Measurements from ENCODE around the gene PHACTR1. TPM values are rescaled to one million over a fixed set of nuclear protein-coding genes. Genes with fewer than 3 reads are reported as not detected.

PHACTR1 gene
- total and polyA plus RNA-seq, 4 donors: 18.1 to 49.0 (median 39.5) TPM

- Histone ChIP-seq H3K36me3 (ENCODE audit: control insufficient read depth, insufficient read depth, low read length) (no peaks in the 10 kb centered on the region), H3K4me1 (ENCODE audit: control insufficient read depth, insufficient read depth, low read length) (no peaks in the 10 kb centered on the region), H3K27me3 (ENCODE audit: control insufficient read depth, insufficient read depth, low read length) (no peaks in the 10 kb centered on the region), H3K9me3 (ENCODE audit: control insufficient read depth, insufficient read depth, low read length) (no peaks in the 10 kb centered on the region), H3K4me3 (ENCODE audit: low read depth, low read length) (no peak overlapping the region), H3K27ac (ENCODE audit: low read depth, low read length) (no peak overlapping the region)
- 100% methylated on average over 2 of the region's 4 CpGs for WGBS (ENCODE audit: insufficient coverage)
- DNase-seq (ENCODE audit: low read depth in 4 of 6, low spot score in 6 of 6): no peak
Measured at GRCh38 chr6:12806136-12806535, 89.6 kb downstream of the PHACTR1 start.

- DNase-seq (ENCODE audit: low read depth in 4 of 6, low spot score in 6 of 6): peak in 2 of 6 donors; percentile 10 to 29
- Histone ChIP-seq H3K36me3 (ENCODE audit: control insufficient read depth, insufficient read depth, low read length) (no peaks in the 10 kb centered on the region), H3K27ac (ENCODE audit: low read depth, low read length) (no peak overlapping the region), H3K4me3 (ENCODE audit: low read depth, low read length) (no peak overlapping the region), H3K27me3 (ENCODE audit: control insufficient read depth, insufficient read depth, low read length) (no peaks in the 10 kb centered on the region), H3K4me1 (ENCODE audit: control insufficient read depth, insufficient read depth, low read length) (no peaks in the 10 kb centered on the region), H3K9me3 (ENCODE audit: control insufficient read depth, insufficient read depth, low read length) (no peaks in the 10 kb centered on the region)
- no CpG with 5 or more reads among the region's 1 CpG for WGBS (ENCODE audit: insufficient coverage)
Measured at GRCh38 chr6:12806796-12807195, 90.2 kb downstream of the PHACTR1 start.

DNA sequence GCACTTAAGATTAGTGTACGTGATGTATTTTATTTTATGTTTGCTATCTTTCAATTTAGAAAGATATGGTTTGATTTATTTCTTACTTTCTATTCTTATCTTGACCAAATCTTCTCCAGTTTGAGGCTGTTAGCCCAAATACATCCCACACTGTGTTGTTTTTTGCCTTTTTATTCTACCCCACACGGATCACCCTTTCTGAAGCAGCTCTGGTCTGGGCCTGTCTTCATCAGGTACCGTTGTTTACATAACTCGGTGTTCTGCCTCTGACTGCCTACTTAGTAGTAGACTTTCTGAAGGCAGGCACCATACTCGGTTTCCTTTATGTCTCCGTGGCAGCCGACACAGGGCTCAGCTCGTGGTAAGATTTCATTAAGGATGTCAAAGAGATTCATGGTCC lies 95.0 kb downstream of the PHACTR1 start:
- Histone ChIP-seq H3K36me3 (ENCODE audit: control insufficient read depth, insufficient read depth, low read length) (no peaks in the 10 kb centered on the region), H3K4me3 (ENCODE audit: low read depth, low read length) (no peak overlapping the region), H3K9me3 (ENCODE audit: control insufficient read depth, insufficient read depth, low read length) (no peaks in the 10 kb centered on the region), H3K27me3 (ENCODE audit: control insufficient read depth, insufficient read depth, low read length) (no peaks in the 10 kb centered on the region), H3K27ac (ENCODE audit: low read depth, low read length) (no peak overlapping the region), H3K4me1 (ENCODE audit: control insufficient read depth, insufficient read depth, low read length) (no peaks in the 10 kb centered on the region)
- WGBS (ENCODE audit: insufficient coverage): 59% methylated on average over 6 of the region's 8 CpGs
- no peak for DNase-seq (ENCODE audit: low read depth in 4 of 6, low spot score in 6 of 6)

DNA sequence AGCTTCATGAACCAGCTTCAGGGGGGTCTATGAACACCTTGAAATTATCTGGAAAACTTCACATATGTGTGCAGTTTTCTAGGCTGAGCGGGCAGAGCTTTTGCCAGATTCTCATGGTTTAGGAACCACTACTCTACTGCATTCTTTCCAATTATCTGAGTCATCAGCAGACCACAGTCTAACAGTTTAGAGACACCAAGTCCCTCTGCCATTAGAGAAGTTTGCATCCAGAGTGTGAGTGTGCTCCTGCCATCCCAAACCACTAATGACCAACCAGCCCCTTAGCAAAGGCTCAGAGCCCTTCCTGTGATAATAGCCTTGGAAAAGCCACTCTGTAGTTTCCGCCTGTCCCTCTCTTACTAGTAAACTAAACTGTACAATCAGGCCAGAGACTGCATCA lies 96.8 kb downstream of the PHACTR1 start:
- no peaks in the 10 kb centered on the region for H3K36me3 ChIP-seq (ENCODE audit: control insufficient read depth, insufficient read depth, low read length)
- DNase-seq (ENCODE audit: low read depth in 4 of 6, low spot score in 6 of 6): no peak
- no peaks in the 10 kb centered on the region for H3K4me1 ChIP-seq (ENCODE audit: control insufficient read depth, insufficient read depth, low read length)
- 100% methylated on average over 1 of the region's 2 CpGs for WGBS (ENCODE audit: insufficient coverage)
- H3K9me3 ChIP-seq (ENCODE audit: control insufficient read depth, insufficient read depth, low read length): no peaks in the 10 kb centered on the region
- H3K27me3 ChIP-seq (ENCODE audit: control insufficient read depth, insufficient read depth, low read length): no peaks in the 10 kb centered on the region
- H3K4me3 ChIP-seq (ENCODE audit: low read depth, low read length): no peak overlapping the region
- no peak overlapping the region for H3K27ac ChIP-seq (ENCODE audit: low read depth, low read length)

- no peaks in the 10 kb centered on the region for H3K27me3 ChIP-seq (ENCODE audit: control insufficient read depth, insufficient read depth, low read length)
- no peaks in the 10 kb centered on the region for H3K9me3 ChIP-seq (ENCODE audit: control insufficient read depth, insufficient read depth, low read length)
- H3K36me3 ChIP-seq (ENCODE audit: control insufficient read depth, insufficient read depth, low read length): no peaks in the 10 kb centered on the region
- WGBS (ENCODE audit: insufficient coverage): 94% methylated on average over 2 of the region's 2 CpGs
- no peaks in the 10 kb centered on the region for H3K4me1 ChIP-seq (ENCODE audit: control insufficient read depth, insufficient read depth, low read length)
- DNase-seq (ENCODE audit: low read depth in 4 of 6, low spot score in 6 of 6): no peak
- H3K4me3 ChIP-seq (ENCODE audit: low read depth, low read length): no peak overlapping the region
- no peak overlapping the region for H3K27ac ChIP-seq (ENCODE audit: low read depth, low read length)
Measured at GRCh38 chr6:12814015-12814414, 97.4 kb downstream of the PHACTR1 start.

DNA sequence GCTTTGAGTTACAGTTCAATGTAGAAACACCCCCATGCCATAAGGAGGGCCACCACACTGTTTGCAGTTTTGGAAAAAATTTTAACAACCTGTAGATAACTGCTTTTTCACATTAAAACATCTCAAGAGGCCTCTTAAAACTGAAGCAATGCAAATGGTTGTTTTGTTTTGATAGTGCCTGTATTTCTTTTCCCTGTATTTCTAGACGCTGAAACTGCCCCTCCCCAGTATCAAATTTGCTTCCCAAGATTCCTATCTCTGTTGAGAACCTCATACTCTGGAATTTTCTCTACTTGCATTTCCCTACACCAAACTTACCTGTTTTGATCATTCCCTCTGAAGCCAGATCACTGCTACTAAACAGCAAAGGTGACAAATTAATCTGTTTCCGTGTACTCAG lies 98.5 kb downstream of the PHACTR1 start:
- no peaks in the 10 kb centered on the region for H3K4me1 ChIP-seq (ENCODE audit: control insufficient read depth, insufficient read depth, low read length)
- 80% methylated on average over 1 of the region's 2 CpGs for WGBS (ENCODE audit: insufficient coverage)
- H3K4me3 ChIP-seq (ENCODE audit: low read depth, low read length): no peak overlapping the region
- H3K27ac ChIP-seq (ENCODE audit: low read depth, low read length): no peak overlapping the region
- no peaks in the 10 kb centered on the region for H3K36me3 ChIP-seq (ENCODE audit: control insufficient read depth, insufficient read depth, low read length)
- H3K9me3 ChIP-seq (ENCODE audit: control insufficient read depth, insufficient read depth, low read length): no peaks in the 10 kb centered on the region
- no peaks in the 10 kb centered on the region for H3K27me3 ChIP-seq (ENCODE audit: control insufficient read depth, insufficient read depth, low read length)
- DNase-seq (ENCODE audit: low read depth in 4 of 6, low spot score in 6 of 6): no peak

GRCh38 chr6:12815884-12816600 lies 99.5 kb downstream of the PHACTR1 start:
- no peak for DNase-seq (ENCODE audit: low read depth in 4 of 6, low spot score in 6 of 6)
- Histone ChIP-seq H3K27me3 (ENCODE audit: control insufficient read depth, insufficient read depth, low read length) (no peaks in the 10 kb centered on the region), H3K27ac (ENCODE audit: low read depth, low read length) (no peak overlapping the region), H3K4me1 (ENCODE audit: control insufficient read depth, insufficient read depth, low read length) (no peaks in the 10 kb centered on the region), H3K36me3 (ENCODE audit: control insufficient read depth, insufficient read depth, low read length) (no peaks in the 10 kb centered on the region), H3K9me3 (ENCODE audit: control insufficient read depth, insufficient read depth, low read length) (no peaks in the 10 kb centered on the region), H3K4me3 (ENCODE audit: low read depth, low read length) (no peak overlapping the region)
- WGBS (ENCODE audit: insufficient coverage): 100% methylated on average over 1 of the region's 4 CpGs

GRCh38 chr6:12818324-12818723 lies 101.8 kb downstream of the PHACTR1 start:
- Histone ChIP-seq H3K27ac (ENCODE audit: low read depth, low read length) (no peak overlapping the region), H3K36me3 (ENCODE audit: control insufficient read depth, insufficient read depth, low read length) (no peaks in the 10 kb centered on the region), H3K27me3 (ENCODE audit: control insufficient read depth, insufficient read depth, low read length) (no peaks in the 10 kb centered on the region), H3K4me1 (ENCODE audit: control insufficient read depth, insufficient read depth, low read length) (no peaks in the 10 kb centered on the region), H3K4me3 (ENCODE audit: low read depth, low read length) (no peak overlapping the region), H3K9me3 (ENCODE audit: control insufficient read depth, insufficient read depth, low read length) (no peaks in the 10 kb centered on the region)
- no peak for DNase-seq (ENCODE audit: low read depth in 4 of 6, low spot score in 6 of 6)
- WGBS (ENCODE audit: insufficient coverage): 83% methylated on average over 1 of the region's 1 CpG

- 80% methylated on average over 5 of the region's 8 CpGs for WGBS (ENCODE audit: insufficient coverage)
- no peak for DNase-seq (ENCODE audit: low read depth in 4 of 6, low spot score in 6 of 6)
- H3K27me3 ChIP-seq (ENCODE audit: control insufficient read depth, insufficient read depth, low read length): no peaks in the 10 kb centered on the region
- H3K27ac ChIP-seq (ENCODE audit: low read depth, low read length): no peak overlapping the region
- H3K4me1 ChIP-seq (ENCODE audit: control insufficient read depth, insufficient read depth, low read length): no peaks in the 10 kb centered on the region
- H3K9me3 ChIP-seq (ENCODE audit: control insufficient read depth, insufficient read depth, low read length): no peaks in the 10 kb centered on the region
- H3K36me3 ChIP-seq (ENCODE audit: control insufficient read depth, insufficient read depth, low read length): no peaks in the 10 kb centered on the region
- H3K4me3 ChIP-seq (ENCODE audit: low read depth, low read length): no peak overlapping the region
Measured at GRCh38 chr6:12823847-12824246, 107.3 kb downstream of the PHACTR1 start.

- Histone ChIP-seq H3K27ac (ENCODE audit: low read depth, low read length) (no peak overlapping the region), H3K4me1 (ENCODE audit: control insufficient read depth, insufficient read depth, low read length) (no peaks in the 10 kb centered on the region), H3K36me3 (ENCODE audit: control insufficient read depth, insufficient read depth, low read length) (no peaks in the 10 kb centered on the region), H3K9me3 (ENCODE audit: control insufficient read depth, insufficient read depth, low read length) (no peaks in the 10 kb centered on the region), H3K27me3 (ENCODE audit: control insufficient read depth, insufficient read depth, low read length) (no peaks in the 10 kb centered on the region), H3K4me3 (ENCODE audit: low read depth, low read length) (no peak overlapping the region)
- DNase-seq (ENCODE audit: low read depth in 4 of 6, low spot score in 6 of 6): no peak
- WGBS (ENCODE audit: insufficient coverage): no CpG with 5 or more reads among the region's 2 CpGs
Measured at GRCh38 chr6:12826584-12826983, 110.0 kb downstream of the PHACTR1 start.

Measured in spinal cord (tissue), 10 donors.